ENCODE measurements around the gene DNM3. TPM values are rescaled to one million over a fixed set of nuclear protein-coding genes. Genes with fewer than 3 reads are reported as not detected.
A peak's percentile ranks its signal among the peaks of the same experiment; 100 is the strongest.
"Not testable (repeated sequence)": the region's sequence is repeated elsewhere in the genome, so short reads cannot be mapped to it uniquely, and the experiment has no call there.

Gene DNM3
- total RNA-seq, 1 donor: 0.72 TPM

GRCh38 chr1:172359491-172359999 lies 518.2 kb downstream of the DNM3 start:
- TF ChIP-seq CTCF (IDR thresholded peaks at IDR 0.05; ENCODE audit: extremely low read depth, low read depth, low read length): no peak
- H3K4me3 ChIP-seq (ENCODE audit: insufficient read depth, low read length): peak overlapping the region; percentile 14
- H3K27ac ChIP-seq (ENCODE audit: low read depth, low read length): peak overlapping the region; percentile 95
- no peaks in the 10 kb centered on the region for H3K27me3 ChIP-seq (ENCODE audit: insufficient read depth, low read length)
- H3K4me1 ChIP-seq (ENCODE audit: insufficient read depth, low read length): peaks cover 48% of the 10 kb centered on the region
- peak overlapping the region; percentile 84 for H3K4me2 ChIP-seq (ENCODE audit: insufficient read depth, low read length)
- DNase-seq (ENCODE audit: insufficient read length, low spot score, missing footprints): no peak
- H2AFZ ChIP-seq (ENCODE audit: low read length): no peak overlapping the region
- no peaks in the 10 kb centered on the region for H3K9me3 ChIP-seq (ENCODE audit: low read depth, low read length)
- H3K79me2 ChIP-seq (ENCODE audit: insufficient read depth, low read length): no peaks in the 10 kb centered on the region
- H3K36me3 ChIP-seq (ENCODE audit: insufficient read depth, low read length): no peaks in the 10 kb centered on the region
- H4K20me1 ChIP-seq (ENCODE audit: insufficient read depth, low read length): no peaks in the 10 kb centered on the region

DNA sequence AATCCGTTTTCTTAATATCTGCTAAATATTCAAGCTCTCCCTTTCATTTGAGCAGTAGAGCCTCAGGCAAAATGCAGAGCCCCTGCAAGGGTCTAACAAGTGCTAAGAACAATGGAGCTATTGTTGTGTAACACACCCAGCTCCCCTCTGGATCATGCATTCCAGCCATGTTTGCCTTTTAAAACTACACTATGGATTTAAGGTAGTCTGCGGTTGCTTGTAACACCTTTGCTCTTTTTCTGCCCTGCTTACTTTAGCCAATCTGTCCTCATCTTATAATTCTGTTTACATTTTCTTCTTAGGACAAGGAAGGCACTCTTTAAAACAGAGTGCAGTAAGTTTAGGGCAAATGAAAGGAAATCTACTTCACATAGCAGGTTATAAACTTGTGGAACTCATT lies 519.2 kb downstream of the DNM3 start:
- no peak for TF ChIP-seq CTCF (IDR thresholded peaks at IDR 0.05; ENCODE audit: extremely low read depth, low read depth, low read length)
- H4K20me1 ChIP-seq (ENCODE audit: insufficient read depth, low read length): no peaks in the 10 kb centered on the region
- H3K9me3 ChIP-seq (ENCODE audit: low read depth, low read length): no peaks in the 10 kb centered on the region
- no peaks in the 10 kb centered on the region for H3K36me3 ChIP-seq (ENCODE audit: insufficient read depth, low read length)
- no peaks in the 10 kb centered on the region for H3K79me2 ChIP-seq (ENCODE audit: insufficient read depth, low read length)
- H3K27ac ChIP-seq (ENCODE audit: low read depth, low read length): no peak overlapping the region
- H3K4me1 ChIP-seq (ENCODE audit: insufficient read depth, low read length): peaks cover 48% of the 10 kb centered on the region
- no peak for DNase-seq (ENCODE audit: insufficient read length, low spot score, missing footprints)
- no peak overlapping the region for H2AFZ ChIP-seq (ENCODE audit: low read length)
- no peak overlapping the region for H3K4me3 ChIP-seq (ENCODE audit: insufficient read depth, low read length)
- no peaks in the 10 kb centered on the region for H3K27me3 ChIP-seq (ENCODE audit: insufficient read depth, low read length)
- H3K4me2 ChIP-seq (ENCODE audit: insufficient read depth, low read length): no peak overlapping the region

DNA sequence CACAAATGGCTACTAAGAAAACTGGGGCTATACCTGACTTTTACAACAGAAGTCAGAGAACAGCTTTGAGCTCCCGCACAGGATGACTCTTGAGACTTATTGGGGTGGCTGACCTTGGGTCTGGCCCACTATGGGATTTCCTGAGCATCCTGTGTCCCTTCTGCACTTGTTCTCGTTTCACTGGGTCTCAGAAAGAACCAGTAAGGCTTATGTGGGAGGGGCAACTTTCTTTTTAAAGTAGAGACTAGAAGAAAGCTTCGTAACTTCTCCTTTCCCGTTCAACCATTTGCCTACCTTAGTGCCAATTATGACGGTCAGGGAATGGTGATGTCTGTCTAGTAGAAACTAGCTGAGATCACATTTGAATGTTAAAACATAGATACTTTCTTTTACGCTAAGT lies 519.7 kb downstream of the DNM3 start:
- Histone ChIP-seq H4K20me1 (ENCODE audit: insufficient read depth, low read length) (no peaks in the 10 kb centered on the region), H3K9me3 (ENCODE audit: low read depth, low read length) (no peaks in the 10 kb centered on the region), H3K4me3 (ENCODE audit: insufficient read depth, low read length) (no peak overlapping the region), H2AFZ (ENCODE audit: low read length) (no peak overlapping the region), H3K27me3 (ENCODE audit: insufficient read depth, low read length) (no peaks in the 10 kb centered on the region), H3K79me2 (ENCODE audit: insufficient read depth, low read length) (no peaks in the 10 kb centered on the region), H3K4me1 (ENCODE audit: insufficient read depth, low read length) (peaks cover 50% of the 10 kb centered on the region), H3K27ac (ENCODE audit: low read depth, low read length) (no peak overlapping the region), H3K4me2 (ENCODE audit: insufficient read depth, low read length) (no peak overlapping the region), H3K36me3 (ENCODE audit: insufficient read depth, low read length) (no peaks in the 10 kb centered on the region)
- no peak for DNase-seq (ENCODE audit: insufficient read length, low spot score, missing footprints)
- TF ChIP-seq CTCF (IDR thresholded peaks at IDR 0.05; ENCODE audit: extremely low read depth, low read depth, low read length): no peak

GRCh38 chr1:172363852-172364251 lies 522.6 kb downstream of the DNM3 start:
- Histone ChIP-seq H2AFZ (ENCODE audit: low read length) (no peak overlapping the region), H3K4me2 (ENCODE audit: insufficient read depth, low read length) (no peak overlapping the region), H3K4me3 (ENCODE audit: insufficient read depth, low read length) (no peak overlapping the region), H3K4me1 (ENCODE audit: insufficient read depth, low read length) (peaks cover 22% of the 10 kb centered on the region), H4K20me1 (ENCODE audit: insufficient read depth, low read length) (no peaks in the 10 kb centered on the region), H3K27ac (ENCODE audit: low read depth, low read length) (no peak overlapping the region), H3K9me3 (ENCODE audit: low read depth, low read length) (no peaks in the 10 kb centered on the region), H3K36me3 (ENCODE audit: insufficient read depth, low read length) (no peaks in the 10 kb centered on the region), H3K27me3 (ENCODE audit: insufficient read depth, low read length) (no peaks in the 10 kb centered on the region), H3K79me2 (ENCODE audit: insufficient read depth, low read length) (no peaks in the 10 kb centered on the region)
- no peak for TF ChIP-seq CTCF (IDR thresholded peaks at IDR 0.05; ENCODE audit: extremely low read depth, low read depth, low read length)
- DNase-seq (ENCODE audit: insufficient read length, low spot score, missing footprints): no peak

GRCh38 chr1:172371646-172372045 lies 530.3 kb downstream of the DNM3 start:
- not testable (repeated sequence) for DNase-seq (ENCODE audit: insufficient read length, low spot score, missing footprints); H3K27ac ChIP-seq (ENCODE audit: low read depth, low read length); H3K9me3 ChIP-seq (ENCODE audit: low read depth, low read length); H3K4me3 ChIP-seq (ENCODE audit: insufficient read depth, low read length); H3K79me2 ChIP-seq (ENCODE audit: insufficient read depth, low read length); H3K27me3 ChIP-seq (ENCODE audit: insufficient read depth, low read length); H3K4me2 ChIP-seq (ENCODE audit: insufficient read depth, low read length); H3K4me1 ChIP-seq (ENCODE audit: insufficient read depth, low read length); H2AFZ ChIP-seq (ENCODE audit: low read length); H4K20me1 ChIP-seq (ENCODE audit: insufficient read depth, low read length); H3K36me3 ChIP-seq (ENCODE audit: insufficient read depth, low read length)

Measured in osteoblast (primary cell).